GM12878 (cell line): Measurements from ENCODE around the gene CPS1. TPM values are rescaled to one million over a fixed set of nuclear protein-coding genes. Genes with fewer than 3 reads are reported as not detected.

Source experiments
- polyA plus RNA-seq, 11 experiments: library from polyadenylated mRNA; depleted of rRNA in 4 of 11; unstranded in 6 of 11; stranded (reverse) in 5 of 11; fragments of >200 nt; fragmentation: Nextera tagmentation in 4 of 11; fragmentation: Illumina TruSeq in 1 of 11; extraction: Ambion mirVana in 4 of 11; extraction: Trizol in 1 of 11; gene quantifications; 1 replicate in 1 of 11; 2 replicates in 10 of 11; pipeline versions ENCODE4 v1.2.1 to v1.2.3, GENCODE V29; 2011 to 2016; ENCODE audit warnings: inconsistent platforms in 2 of 11, missing spikeins in 2 of 11, low read depth in 1 of 11
- total RNA-seq, 4 experiments: library from RNA; depleted of rRNA in 3 of 4; stranded (reverse); fragments of >200 nt in 3 of 4; fragmentation: Illumina TruSeq in 1 of 4; extraction: Trizol in 1 of 4; gene quantifications; 2 replicates each; pipeline versions ENCODE4 v1.2.1 to v1.2.3, GENCODE V29; 2013 to 2021
- TF ChIP-seq, protein P1 (sequence below): fragments of 450-650 bp; IDR thresholded peaks from 2 replicates; pipeline ENCODE4 v1.6.1; 2017; ENCODE audit warnings: mild to moderate bottlenecking, moderate library complexity
- TF ChIP-seq, protein P2 (sequence below): fragments of 450-650 bp; IDR thresholded peaks from 2 replicates; pipeline ENCODE4 v1.6.1; 2017; ENCODE audit warnings: mild to moderate bottlenecking, moderate library complexity

CPS1 gene
- total and polyA plus RNA-seq, 10 of the 15 experiments (the other 5 are each of a cell fraction or from before 2014, with no cell fraction given): 0.20 to 4.6 (median 0.55) TPM

DNA sequence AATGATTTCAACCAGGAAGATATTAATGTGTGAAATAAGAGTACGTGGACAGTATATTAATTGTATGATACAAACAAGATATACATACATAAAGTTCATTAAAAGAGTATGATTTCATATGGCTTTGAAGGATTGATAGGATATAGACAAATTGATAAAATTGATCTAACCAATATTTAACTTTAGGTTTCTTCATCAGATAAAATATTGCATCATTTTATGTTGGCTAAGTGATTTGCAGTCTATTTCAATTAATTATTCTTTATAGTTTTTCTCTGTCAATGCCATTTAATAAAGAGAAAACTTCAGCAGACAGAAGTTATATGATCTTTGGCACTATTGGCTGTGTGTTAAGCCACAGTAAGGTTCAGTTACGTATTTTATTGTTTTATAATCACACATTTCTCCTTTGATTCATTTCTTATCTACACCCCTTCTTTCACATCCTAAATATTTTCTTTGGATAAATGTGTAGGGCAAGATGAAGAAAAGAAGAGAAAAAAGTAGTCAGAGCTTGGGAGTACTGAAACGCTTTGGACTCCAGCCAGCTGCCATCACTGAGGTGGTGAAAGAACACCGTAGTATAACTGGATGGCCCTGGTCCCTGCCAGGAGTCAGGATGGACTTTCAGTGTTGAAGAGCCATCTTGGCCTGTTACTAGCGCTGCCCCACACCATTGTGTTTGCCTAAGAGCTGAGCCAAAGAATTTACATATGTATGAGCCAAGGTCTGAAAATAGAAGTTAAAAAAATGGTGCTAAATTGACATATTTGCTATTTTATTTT is 9.8 kb upstream of the CPS1 start (continued):
- TF ChIP-seq, protein P1, sequence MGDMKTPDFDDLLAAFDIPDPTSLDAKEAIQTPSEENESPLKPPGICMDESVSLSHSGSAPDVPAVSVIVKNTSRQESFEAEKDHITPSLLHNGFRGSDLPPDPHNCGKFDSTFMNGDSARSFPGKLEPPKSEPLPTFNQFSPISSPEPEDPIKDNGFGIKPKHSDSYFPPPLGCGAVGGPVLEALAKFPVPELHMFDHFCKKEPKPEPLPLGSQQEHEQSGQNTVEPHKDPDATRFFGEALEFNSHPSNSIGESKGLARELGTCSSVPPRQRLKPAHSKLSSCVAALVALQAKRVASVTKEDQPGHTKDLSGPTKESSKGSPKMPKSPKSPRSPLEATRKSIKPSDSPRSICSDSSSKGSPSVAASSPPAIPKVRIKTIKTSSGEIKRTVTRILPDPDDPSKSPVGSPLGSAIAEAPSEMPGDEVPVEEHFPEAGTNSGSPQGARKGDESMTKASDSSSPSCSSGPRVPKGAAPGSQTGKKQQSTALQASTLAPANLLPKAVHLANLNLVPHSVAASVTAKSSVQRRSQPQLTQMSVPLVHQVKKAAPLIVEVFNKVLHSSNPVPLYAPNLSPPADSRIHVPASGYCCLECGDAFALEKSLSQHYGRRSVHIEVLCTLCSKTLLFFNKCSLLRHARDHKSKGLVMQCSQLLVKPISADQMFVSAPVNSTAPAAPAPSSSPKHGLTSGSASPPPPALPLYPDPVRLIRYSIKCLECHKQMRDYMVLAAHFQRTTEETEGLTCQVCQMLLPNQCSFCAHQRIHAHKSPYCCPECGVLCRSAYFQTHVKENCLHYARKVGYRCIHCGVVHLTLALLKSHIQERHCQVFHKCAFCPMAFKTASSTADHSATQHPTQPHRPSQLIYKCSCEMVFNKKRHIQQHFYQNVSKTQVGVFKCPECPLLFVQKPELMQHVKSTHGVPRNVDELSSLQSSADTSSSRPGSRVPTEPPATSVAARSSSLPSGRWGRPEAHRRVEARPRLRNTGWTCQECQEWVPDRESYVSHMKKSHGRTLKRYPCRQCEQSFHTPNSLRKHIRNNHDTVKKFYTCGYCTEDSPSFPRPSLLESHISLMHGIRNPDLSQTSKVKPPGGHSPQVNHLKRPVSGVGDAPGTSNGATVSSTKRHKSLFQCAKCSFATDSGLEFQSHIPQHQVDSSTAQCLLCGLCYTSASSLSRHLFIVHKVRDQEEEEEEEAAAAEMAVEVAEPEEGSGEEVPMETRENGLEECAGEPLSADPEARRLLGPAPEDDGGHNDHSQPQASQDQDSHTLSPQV: no peak
- TF ChIP-seq, protein P2, sequence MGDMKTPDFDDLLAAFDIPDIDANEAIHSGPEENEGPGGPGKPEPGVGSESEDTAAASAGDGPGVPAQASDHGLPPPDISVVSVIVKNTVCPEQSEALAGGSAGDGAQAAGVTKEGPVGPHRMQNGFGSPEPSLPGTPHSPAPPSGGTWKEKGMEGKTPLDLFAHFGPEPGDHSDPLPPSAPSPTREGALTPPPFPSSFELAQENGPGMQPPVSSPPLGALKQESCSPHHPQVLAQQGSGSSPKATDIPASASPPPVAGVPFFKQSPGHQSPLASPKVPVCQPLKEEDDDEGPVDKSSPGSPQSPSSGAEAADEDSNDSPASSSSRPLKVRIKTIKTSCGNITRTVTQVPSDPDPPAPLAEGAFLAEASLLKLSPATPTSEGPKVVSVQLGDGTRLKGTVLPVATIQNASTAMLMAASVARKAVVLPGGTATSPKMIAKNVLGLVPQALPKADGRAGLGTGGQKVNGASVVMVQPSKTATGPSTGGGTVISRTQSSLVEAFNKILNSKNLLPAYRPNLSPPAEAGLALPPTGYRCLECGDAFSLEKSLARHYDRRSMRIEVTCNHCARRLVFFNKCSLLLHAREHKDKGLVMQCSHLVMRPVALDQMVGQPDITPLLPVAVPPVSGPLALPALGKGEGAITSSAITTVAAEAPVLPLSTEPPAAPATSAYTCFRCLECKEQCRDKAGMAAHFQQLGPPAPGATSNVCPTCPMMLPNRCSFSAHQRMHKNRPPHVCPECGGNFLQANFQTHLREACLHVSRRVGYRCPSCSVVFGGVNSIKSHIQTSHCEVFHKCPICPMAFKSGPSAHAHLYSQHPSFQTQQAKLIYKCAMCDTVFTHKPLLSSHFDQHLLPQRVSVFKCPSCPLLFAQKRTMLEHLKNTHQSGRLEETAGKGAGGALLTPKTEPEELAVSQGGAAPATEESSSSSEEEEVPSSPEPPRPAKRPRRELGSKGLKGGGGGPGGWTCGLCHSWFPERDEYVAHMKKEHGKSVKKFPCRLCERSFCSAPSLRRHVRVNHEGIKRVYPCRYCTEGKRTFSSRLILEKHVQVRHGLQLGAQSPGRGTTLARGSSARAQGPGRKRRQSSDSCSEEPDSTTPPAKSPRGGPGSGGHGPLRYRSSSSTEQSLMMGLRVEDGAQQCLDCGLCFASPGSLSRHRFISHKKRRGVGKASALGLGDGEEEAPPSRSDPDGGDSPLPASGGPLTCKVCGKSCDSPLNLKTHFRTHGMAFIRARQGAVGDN: no peak
- TF ChIP-seq, all 136 proteins: peak for 0
